22Rv1 (cell line): ENCODE data around the gene NEIL3.

Experiments
- ZFX ChIP-seq: fragments of 450-650 bp; IDR thresholded peaks from 2 replicates; pipeline ENCODE4 v1.6.1; 2017; ENCODE audit warnings: antibody characterized with exemption, borderline replicate concordance
- TF ChIP-seq, protein P1 (sequence below): fragments of 450-650 bp; IDR thresholded peaks from 2 replicates; pipeline ENCODE4 v1.5.1; 2017; ENCODE audit warnings: mild to moderate bottlenecking

DNA sequence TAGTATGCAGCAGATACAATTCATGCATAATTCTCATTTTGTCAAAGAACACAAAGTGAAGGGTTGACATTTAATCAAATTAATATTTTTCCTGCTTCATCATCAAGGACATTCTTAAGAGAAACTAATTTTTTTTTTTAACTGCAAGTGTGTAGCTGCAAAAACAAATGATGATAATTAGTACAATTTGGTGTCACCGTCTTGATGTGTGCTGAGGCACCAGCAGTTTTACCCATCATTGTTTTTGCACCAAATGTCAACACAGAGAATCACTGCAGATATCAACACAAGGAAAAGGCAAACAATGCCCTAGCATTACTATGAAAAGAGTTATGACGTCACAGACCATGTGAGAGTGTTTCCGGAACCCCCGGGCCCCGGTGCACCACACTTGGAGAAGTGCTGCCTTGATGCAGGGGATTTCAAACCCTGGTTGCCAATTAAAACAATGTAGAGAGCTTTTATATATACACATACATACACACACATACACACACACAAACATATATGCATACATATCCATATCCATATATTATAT is 76.7 kb downstream of the NEIL3 start:
- TF ChIP-seq, protein P1, sequence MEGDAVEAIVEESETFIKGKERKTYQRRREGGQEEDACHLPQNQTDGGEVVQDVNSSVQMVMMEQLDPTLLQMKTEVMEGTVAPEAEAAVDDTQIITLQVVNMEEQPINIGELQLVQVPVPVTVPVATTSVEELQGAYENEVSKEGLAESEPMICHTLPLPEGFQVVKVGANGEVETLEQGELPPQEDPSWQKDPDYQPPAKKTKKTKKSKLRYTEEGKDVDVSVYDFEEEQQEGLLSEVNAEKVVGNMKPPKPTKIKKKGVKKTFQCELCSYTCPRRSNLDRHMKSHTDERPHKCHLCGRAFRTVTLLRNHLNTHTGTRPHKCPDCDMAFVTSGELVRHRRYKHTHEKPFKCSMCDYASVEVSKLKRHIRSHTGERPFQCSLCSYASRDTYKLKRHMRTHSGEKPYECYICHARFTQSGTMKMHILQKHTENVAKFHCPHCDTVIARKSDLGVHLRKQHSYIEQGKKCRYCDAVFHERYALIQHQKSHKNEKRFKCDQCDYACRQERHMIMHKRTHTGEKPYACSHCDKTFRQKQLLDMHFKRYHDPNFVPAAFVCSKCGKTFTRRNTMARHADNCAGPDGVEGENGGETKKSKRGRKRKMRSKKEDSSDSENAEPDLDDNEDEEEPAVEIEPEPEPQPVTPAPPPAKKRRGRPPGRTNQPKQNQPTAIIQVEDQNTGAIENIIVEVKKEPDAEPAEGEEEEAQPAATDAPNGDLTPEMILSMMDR: no peak
- TF ChIP-seq ZFX: no peak
